GM10248 (cell line): Measurements from ENCODE around the gene CNTNAP2.

Source experiments
- CTCF ChIA-PET: fragments of 300-600 bp; sonication (Branson Sonifier 250); formaldehyde crosslinking; extraction: SDS; loops from one replicate; lab custom pipeline; 2021; ENCODE audit warnings: antibody characterized with exemption; lab: Yijun Ruan, JAX
- POLR2A ChIA-PET: fragments of 350-650 bp; sonication (Branson Sonifier 250); formaldehyde crosslinking; extraction: SDS; loops from one replicate; lab custom pipeline; 2020; ENCODE audit warnings: antibody characterized with exemption; lab: Yijun Ruan, JAX
- DNase-seq: peaks from one replicate; pipeline ENCODE4 v3.0.0; 2012; ENCODE audit errors: extremely low spot score
- TF ChIP-seq, protein P1 (sequence below): IDR thresholded peaks from 2 replicates; pipeline ENCODE4 v1.5.1; 2012; ENCODE audit warnings: mild to moderate bottlenecking, low read depth; ENCODE audit errors: extremely low read depth, missing control alignments, control extremely low read depth

The CNTNAP2 gene

DNA sequence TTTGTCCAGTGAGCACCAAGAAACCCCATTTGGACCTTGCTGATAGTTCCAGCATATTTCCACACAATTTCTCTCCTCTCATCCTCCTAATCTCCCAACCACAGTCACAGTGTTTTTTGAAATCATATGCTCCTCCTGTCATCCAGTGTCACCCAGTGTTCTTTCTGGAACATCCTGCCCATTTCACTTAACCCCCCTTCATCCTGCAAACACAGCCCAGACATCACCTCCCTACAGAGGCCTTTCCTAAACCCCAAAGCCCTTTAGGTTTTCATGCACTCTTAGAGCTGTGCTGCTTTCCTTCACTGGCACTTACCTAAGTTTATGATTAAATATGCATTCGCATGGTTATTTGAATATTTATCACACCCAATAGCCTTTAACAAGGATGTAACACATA, 1316.0 kb downstream of the CNTNAP2 start:
- TF ChIP-seq, protein P1, sequence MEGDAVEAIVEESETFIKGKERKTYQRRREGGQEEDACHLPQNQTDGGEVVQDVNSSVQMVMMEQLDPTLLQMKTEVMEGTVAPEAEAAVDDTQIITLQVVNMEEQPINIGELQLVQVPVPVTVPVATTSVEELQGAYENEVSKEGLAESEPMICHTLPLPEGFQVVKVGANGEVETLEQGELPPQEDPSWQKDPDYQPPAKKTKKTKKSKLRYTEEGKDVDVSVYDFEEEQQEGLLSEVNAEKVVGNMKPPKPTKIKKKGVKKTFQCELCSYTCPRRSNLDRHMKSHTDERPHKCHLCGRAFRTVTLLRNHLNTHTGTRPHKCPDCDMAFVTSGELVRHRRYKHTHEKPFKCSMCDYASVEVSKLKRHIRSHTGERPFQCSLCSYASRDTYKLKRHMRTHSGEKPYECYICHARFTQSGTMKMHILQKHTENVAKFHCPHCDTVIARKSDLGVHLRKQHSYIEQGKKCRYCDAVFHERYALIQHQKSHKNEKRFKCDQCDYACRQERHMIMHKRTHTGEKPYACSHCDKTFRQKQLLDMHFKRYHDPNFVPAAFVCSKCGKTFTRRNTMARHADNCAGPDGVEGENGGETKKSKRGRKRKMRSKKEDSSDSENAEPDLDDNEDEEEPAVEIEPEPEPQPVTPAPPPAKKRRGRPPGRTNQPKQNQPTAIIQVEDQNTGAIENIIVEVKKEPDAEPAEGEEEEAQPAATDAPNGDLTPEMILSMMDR: no peak
- no peak for DNase-seq
- ChIA-PET POLR2A (no interaction called here), CTCF (interaction anchor here (1.7 kb wide), 1 partner anchor 9 kb away, joined by 5 read pairs; no protein-coding TSS in a partner anchor)

DNA sequence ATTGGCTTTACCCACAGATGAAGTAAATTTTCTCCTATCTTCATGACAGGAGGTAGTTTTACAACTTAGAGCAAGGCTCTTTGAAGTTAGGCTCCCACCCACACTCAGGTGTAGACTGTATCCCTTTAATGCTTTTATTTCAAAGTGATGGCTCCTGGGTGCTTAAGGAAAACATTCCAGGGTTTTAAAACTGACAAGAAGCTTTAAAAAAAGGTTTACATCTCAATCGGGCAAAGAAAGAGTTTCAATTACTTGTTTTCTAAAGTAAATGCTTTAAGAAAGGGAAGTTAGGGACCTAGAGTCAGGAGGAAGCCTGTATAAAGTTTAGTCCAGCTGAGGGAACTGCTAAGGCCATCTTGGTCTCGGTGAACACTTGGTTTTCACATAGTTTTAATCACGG, 1320.1 kb downstream of the CNTNAP2 start:
- CTCF ChIA-PET: no interaction called here
- POLR2A ChIA-PET: no interaction called here
- TF ChIP-seq, protein P1: no peak
- no peak for DNase-seq

DNA sequence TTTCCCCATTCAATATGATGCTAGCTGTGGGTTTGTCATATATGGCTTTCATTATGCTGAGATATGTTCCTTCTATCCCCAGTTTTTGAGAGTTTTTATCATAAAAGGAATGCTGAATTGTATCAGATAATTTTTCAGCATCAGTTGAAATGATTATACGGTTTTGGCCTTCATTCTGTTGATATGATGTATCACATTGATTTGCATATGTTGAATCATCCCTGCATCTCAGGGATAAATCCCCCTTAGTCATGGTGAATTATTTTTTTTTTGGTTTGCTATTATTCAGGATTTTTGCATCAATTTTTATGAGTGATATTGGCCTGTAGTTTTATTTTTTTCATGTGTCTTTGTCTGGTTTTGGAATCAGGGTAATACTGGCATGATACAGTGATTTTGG, 1321.6 kb downstream of the CNTNAP2 start:
- ChIA-PET POLR2A (no interaction called here), CTCF (no interaction called here)
- TF ChIP-seq, protein P1: no peak
- no peak for DNase-seq

DNA sequence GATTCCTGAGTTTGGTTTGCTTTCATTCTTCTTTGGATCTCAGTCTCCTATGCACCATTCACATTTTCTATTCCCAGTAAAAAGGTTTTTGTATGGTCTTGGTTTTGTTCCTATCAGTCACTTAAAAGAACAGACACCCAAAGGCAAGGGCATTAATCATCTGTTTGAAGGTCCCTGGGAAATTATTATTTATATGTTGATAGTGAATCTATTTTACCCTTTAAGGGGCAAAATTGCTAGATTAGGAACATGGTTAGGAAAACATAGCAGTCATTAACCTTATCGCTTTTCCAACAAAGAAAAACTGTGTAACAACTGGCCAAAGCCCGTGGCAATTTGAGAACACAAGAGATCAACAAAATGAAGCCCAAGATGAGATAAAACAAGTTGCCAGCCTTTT, 1327.3 kb downstream of the CNTNAP2 start:
- POLR2A ChIA-PET: no interaction called here
- CTCF ChIA-PET: interaction anchor here (1.0 kb wide), 1 partner anchor 16 kb away, joined by 3 read pairs; no protein-coding TSS in a partner anchor
- TF ChIP-seq, protein P1: no peak
- DNase-seq: no peak

DNA sequence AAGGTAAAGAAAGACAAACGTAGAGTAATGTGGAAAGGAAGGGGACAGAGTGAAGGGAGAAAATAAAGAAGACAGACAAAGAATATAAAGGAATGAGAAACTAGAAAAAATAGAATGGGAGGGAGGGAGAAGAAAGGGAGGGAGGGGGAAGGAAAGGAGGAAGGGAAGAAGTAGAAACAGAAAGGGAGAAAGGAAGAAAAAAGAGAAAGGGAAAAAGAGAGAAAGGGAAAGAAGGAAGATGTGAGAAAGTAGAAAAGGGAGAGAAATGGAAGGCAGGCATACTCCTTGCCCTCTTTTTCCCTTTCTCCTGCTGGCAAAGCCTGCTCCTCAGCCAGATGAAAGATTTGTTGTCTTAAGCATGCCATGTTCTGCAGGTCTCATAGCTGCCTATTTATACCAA, 1336.2 kb downstream of the CNTNAP2 start:
- ChIA-PET CTCF (interaction anchor here (1.6 kb wide), 1 partner anchor 12 kb away, joined by 4 read pairs; no protein-coding TSS in a partner anchor), POLR2A (no interaction called here)
- DNase-seq: no peak
- TF ChIP-seq, protein P1: no peak

DNA sequence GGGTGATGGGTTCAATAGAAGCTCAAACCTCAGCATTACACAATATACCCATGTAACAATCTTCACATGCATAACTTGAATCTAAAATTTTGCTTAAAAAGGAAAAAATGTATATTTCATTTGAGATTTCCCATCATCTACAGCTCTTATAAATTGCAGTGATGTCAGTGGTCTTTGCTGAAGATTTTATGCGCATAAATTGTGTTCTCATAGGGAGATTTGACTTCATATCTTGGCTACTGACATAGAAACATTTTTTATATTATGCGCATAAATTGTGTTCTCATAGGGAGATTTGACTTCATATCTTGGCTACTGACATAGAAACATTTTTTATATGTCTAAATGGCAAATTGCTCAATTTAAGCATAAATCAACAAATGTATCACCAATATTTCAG, 1348.6 kb downstream of the CNTNAP2 start:
- no peak for DNase-seq
- ChIA-PET CTCF (no interaction called here), POLR2A (no interaction called here)
- TF ChIP-seq, protein P1: no peak
